ENCODE data around the gene ICOSLG.
A peak's percentile ranks its signal among the peaks of the same experiment; 100 is the strongest.
"Not testable (repeated sequence)": the region's sequence is repeated elsewhere in the genome, so short reads cannot be mapped to it uniquely, and the experiment has no call there.

ICOSLG gene

DNA sequence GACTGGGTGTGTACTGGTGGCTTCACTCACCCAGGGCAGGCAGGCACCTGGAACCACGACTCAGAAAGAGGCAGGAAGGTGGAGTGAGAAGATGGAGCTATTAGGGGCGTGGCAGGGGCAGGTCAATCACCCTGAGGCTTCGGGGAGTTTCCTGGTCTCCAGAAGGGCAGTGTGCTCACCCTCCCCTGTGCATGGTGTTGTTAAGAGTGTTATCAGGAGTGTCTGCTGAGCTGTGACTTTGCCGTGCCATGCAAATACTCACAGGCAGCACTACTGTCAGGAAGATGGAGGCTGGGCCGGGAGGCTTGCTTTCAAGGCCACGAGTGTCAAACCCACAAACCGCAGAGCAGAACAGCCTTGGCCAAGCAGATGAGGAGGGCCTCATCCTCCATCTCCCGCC lies 22.3 kb downstream of the ICOSLG start:
- not testable (repeated sequence) for DNase-seq

DNA sequence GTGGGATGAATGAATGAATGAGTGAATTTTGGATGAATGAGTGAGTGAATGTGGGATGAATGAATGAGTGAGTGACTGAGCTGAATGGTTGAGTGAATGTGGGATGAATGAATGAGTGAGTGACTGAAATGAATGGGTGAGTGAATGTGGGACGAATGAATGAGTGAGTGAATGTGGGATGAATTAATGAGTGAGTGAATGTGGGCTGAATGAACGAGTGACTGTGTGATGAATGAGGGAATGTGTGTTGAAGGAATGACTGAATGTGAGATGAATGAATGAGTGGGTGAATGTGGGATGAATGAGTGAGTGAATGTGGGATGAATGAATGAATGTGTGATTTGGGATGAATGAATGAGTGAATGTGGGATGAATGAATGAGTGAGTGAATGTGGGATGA lies 28.8 kb downstream of the ICOSLG start:
- not testable (repeated sequence) for DNase-seq

DNA sequence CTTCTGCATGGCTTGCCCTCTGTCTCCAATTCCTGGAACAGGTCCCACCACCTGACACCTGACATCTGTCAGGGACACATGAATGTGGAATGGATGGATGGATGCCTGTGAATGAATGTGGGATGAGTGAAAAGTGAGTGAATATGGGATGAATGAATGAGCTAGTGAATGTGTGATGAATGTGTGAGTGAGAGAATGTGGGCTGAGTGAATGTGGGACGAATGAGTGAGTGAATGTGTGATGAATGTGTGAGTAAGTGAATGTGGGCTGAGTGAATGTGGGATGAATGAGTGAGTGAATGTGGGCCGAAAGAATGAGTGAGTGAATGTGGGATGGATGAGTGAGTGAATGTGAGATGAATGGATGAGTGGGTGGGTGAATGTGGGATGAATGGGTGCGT lies 29.2 kb downstream of the ICOSLG start:
- not testable (repeated sequence) for DNase-seq

DNA sequence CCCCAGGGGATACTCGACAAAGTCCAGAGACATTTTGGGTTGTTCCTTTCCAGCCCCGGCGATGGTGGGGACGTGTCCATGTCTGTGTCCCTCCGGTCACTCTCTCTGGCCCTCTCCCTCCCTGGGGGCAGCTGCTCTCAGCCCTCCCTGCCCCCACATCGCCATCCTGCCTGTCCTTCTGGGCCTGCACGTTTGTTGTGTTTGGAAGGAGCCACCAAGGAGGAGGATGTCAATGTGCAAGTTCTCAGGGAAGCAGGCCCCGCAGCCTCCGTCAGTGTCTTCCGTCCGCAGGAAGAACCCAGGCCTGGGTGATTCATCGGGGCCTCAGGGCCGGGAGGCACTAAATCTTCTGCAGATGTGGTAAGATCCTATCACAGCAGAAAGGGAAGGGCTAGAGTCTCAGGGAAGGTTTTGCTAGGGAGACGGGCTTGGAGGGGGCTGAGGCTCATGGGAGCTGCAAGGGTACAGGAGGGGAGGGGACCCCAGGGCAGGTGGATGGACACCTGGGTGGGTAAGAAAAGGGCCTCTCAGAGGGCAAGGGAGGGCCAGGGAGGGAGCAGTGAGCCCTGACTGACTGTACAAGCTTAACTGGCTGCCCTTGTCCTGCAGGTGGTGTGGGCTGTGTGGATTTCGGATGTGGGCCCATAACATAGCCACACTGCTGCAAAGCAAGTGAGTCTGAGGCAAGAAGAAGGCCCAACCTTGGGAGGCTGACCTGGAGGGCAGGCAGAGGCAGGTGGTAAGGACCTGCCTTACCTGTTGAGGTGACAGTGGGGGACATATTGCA lies 32.7 kb downstream of the ICOSLG start:
- DNase-seq, result not testable (repeated sequence)

DNA sequence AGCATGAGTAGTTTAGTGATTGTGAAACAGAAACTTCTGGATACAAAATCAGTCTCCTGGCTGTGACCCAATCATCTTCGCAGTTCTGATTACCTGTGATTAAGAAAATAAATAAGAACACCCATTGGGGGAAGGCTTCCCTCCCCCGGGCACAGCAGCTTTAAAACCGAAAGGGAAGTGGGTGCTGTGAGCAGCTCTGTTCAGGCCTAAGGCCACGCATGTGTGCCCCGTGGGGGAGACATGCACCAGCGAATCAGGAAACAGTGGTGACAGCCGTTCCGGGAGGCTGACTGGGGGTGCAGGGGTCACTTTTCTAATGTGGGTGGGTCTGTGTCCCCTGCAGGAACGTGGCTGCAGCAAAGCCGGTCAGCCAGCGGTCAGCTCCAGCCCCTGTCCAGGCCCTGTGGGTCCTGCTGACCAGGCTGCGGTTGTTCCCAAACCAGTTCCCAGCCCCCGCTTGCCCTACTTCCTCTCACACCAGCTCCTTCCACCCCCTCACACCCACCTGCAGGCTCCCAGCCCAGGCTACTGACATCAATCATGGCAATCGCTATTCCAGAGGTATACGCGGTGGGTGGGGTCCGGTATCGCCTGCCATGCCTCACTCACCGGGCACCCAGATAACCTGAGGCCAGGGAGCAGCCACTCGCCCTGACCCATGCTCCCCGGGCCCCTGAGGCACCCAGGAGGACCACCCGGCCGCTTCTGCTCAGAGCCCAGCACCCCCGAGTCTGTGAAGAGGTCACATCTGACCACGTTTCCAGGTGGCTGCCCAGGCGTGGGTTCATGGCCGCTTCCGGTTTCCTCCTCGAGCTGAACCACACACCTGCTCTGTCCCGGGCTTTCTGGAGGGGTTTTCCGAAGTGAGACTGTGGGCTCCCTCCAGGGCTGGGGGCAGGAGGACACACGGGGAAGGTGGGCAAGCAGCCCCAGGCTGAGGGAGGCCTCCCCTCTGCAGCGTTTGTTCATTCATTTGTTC lies 33.8 kb downstream of the ICOSLG start:
- DNase-seq, result not testable (repeated sequence)

DNA sequence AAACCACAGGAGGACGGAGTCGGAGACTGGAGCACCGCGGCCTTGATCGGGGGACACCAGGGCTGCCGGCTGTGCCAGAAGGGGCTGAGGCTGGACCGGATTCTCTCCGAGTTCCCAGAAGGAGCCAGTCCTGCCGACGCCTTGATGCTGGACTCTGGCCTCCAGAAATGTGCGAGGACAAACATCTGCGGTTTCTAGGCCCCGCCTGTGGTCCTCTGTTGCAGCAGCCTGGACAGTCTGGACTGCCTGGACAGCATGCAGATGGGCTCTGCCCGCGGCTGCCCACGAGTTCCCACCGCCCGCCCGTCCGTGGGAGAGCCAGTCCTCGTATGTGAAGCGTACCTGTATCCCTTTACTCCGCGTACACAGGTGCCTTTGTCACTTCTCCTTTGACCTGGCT lies 34.6 kb downstream of the ICOSLG start:
- DNase-seq, result not testable (repeated sequence)

DNA sequence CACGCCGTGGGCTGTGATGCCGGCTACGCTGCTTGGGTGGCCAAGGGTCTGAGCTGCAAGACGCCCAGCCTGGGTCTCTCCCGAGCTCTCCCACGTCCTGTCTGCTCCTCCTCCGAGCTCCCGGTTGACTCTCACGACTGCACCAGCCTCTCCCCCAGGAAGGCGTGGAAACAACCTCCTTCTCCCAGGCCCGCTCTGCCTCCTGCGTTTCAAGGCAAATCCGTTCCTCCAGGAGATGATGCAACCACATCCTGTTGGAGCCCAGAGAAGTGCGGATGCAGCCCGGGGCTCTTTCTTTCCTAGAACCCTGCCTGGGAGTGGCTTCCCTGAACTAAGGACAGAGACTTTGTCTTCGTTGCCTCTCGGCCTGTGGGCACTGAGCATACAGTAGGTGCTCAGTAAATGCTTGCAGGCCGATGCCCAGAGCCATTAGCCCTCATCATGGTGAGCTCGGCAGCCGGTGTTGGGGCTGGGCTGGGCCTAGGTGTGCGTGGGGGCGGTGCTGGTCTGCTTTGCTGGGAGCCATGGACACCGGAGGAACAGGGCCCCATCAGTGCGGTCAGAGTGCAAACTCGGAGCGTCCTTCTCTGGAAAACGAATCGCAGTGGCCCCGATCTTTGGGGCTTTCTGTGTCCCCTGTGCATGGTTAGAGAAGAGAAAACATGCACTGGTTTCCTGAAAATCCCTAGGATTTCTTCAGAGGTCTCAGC lies 38.0 kb downstream of the ICOSLG start:
- DNase-seq, result not testable (repeated sequence)

DNA sequence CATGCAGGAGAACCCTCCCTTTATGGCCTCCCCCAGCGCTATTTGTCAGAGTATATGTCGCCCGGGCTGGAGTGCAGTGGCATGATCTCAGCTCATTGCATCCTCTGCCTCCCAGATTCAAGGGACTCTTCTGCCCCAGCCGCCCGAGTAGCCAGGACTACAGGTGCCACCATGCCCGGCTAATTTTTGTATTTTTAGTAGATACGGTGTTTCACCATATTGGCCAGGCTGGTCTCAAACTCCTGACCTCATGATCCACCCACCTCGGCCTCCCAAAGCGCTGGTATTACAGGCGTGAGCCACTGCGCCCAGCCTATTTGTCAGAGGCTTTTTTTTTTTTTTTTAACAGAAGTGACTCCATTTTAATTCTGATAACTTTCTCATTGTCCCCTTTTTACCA lies 40.7 kb downstream of the ICOSLG start:
- DNase-seq, result not testable (repeated sequence)

DNA sequence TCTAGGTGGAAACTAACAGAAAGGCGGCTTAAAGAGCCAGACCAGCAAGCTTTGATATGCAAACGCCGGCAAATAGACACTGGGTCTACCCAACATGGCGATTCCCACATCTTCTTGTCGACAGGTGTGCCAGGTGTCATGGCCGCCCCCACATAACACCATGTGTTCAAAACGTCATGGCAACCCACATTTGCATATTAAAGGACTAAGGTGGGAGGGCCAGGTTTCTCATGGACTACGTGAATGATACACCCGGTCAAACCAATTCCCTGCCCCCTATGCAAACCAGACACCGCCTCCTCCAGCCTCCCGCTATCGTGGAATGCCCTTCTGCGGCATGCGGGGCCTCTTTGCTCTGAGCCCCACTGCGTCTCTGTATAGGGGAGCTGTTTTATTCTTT lies 41.3 kb downstream of the ICOSLG start:
- DNase-seq, result no peak

DNA sequence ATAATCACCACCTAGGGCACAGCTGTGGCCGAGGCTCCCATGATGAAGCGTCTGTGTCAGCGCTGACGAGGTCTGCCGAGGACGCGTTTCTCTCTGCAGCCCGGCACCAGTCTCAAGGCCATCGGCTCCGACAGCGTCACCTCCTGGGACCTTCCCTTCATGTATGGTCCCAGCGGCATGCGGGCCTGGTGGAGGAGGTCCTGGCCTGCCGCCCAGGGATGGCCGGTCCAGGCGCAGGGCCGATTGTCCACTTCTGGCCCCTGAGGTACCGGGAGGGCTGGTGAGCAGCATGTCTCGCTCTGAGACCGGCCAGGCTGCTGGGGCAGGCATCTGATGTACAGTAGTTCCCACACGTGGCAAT lies 43.6 kb downstream of the ICOSLG start:
- not testable (repeated sequence) for DNase-seq

DNA sequence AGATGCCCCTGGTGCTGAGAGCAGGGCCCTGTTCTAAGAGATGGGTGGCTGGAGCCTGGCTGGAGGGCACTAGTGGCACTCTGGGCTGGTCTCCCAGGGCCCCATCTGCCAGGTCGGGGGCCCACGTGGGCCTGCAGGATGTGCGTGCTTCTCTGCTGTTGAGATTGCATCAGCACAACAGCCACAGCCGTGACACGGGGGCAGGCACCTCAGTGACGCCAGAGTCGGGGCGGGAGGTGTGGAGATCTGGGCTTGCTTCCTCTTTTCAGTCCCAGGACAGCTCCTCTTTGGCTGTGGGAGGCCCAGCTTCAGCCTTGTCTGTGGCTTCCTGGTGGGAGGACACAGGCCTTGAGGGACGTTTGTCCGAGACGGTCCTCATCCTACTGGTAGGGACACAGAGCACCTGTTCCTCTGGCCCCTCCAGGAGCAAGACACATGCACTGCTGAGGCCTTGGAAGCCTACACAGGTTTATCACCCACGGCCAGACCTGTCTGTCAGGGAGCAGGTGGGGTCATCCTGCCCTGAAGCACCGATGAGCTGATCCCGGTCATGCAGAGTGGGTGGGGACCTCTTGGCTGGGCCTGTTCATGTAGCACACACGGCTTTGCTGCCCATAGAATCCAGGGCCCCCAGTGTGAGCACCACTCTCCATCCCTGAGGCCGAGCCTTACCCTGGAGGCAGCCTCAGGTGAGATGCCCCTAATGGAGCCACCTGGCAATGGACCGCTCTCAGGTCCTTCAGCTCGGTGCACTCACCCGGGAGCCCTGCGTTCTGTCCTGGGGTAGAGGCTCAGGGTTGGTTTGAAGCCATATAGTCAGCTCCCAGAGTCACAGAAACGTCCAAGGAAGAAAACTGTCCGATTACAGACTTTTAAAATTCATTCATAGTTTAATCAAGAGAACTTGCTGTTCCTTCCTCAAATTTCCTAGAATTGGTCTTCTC lies 44.3 kb downstream of the ICOSLG start:
- peak; percentile 40 to 61 for DNase-seq

DNA sequence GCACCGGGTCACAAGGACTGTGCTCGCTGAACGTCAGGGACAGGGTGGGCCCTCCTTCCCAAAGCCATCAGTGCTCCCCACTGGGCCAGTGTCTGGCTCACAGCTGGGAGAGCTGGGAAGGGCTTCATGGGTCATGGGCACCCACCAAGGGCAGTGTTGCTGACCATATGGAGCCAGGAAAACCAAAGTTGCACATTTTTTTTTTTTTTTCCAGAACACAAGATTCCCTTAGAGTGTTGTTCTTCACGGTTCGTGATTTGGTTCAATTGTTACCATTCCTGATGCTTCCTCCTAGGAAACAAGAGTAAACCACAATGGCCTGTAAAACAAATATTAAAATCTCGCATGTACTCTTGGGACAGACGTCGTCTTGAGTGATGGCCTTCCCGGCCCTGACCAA lies 45.9 kb downstream of the ICOSLG start:
- DNase-seq, result not testable (repeated sequence)

DNA sequence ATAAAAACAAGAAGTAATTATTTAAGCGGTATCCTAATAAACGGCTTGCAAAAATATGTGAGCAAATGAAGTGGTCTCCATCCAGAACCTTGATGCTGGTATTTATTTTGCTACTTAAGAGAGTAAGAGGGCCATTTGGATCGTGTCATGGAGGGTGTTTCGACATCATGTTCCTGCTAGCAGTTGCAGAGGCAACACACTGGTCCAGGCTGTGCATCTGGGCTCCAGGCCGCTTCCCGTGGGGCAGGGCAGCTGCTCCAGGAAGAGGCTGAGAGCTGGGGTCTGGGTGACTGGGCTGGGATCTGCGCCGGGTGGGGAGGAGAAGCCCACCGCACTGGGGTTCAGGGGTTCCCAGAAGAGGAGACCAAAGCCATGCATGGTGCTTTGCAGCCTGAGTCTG lies 46.3 kb downstream of the ICOSLG start:
- DNase-seq, result not testable (repeated sequence)

DNA sequence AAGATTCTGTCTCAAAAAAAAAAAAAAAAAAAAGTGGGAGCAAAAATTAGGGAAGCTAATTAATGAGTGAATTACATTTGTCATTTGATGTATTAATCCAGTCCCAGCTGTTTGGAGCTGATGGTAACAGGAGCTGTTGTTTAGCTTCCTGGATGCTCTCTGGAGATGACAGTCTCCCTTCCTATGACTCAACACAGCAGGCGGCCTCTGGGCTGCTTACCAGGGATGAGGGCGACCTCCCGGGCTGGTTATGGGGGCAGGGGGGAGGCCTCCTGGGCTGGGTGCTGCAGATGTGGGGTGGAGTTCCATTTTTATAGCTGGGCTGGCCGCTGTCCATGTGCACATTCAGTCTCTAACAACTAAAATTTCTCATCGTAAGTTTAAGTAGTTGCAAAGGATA lies 47.6 kb downstream of the ICOSLG start:
- DNase-seq, result not testable (repeated sequence)

DNA sequence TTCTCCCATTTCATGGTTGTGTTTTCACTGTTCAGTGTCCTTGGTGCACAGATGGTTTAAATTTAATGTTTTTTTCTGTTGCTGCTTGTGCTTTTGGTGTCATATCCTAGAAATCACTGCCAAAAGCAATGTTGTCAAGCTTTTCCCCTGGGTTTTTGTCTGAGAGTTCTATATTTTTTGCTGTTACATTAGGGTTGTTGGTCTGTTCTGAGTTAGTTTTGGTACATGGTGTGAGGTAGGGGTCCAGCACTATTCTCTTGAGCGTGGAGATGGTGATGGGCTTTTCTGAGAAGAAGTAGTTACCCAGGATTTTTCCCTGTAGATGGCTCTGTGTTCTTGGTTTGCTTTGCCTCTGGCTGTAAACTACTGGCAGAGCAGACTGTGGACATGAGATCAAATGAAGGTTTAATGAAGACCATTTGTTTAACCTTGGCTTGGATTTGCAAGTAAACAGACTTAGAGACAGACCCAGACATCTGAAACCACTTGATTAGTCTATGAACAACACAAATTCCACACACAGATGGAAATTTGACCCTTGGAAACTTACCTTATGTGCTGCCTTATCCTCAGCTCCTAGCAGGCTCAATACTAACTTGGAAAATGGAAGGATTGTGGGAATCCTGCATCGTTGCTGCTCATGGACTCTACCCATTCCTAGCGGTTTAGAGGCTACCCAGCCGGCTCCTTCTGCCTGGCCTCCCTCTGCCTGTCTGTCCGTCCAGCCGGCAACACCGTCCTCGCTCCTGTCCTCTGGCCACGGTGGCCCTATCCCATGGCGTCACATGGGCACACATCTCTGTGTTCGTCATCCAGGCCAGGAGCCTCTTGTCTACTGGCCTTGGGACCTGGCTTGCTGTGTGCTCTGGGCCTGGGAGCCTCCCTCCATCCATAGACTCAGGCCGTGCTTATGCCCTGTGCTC lies 50.1 kb downstream of the ICOSLG start:
- DNase-seq, result not testable (repeated sequence)

DNA sequence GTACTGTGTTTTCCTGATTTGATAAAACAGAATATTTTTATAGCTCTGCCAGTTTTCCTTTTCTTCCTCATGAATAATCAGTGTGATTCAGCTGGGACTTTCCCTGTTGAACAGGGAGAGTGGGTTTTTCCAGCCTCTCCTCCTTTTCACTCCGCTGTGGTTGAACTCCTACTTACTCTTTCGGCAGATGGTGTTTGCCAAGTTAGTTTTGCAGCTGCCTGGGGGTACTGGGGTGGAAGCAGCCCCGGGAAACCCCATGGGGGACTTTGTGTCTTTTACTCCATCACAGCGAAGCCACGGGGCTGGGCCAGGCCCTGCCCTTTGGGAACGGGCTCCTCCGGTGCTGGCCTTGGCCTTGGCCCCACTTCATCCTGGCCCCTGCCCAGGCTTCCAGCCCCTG lies 55.9 kb downstream of the ICOSLG start:
- DNase-seq, result not testable (repeated sequence)

DNA sequence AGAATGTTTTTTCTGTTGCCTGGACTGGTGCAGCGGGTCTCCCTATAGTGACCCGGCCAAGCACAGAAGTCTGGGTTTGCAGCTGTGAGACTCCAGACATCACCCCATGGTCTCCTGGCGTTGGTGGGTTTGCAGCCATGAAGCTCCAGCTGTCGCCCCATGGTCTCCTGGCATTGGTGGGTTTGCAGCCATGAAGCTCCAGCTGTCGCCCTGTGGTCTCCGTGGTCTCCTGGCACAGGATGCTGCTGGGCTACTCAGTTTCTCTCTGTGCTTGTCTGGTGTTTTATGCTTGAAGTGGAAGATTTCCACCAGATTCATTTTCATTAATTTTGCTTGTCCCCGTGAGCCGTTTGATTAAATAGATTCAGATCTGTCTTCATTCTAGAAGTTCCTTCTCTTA lies 58.5 kb downstream of the ICOSLG start:
- not testable (repeated sequence) for DNase-seq

DNA sequence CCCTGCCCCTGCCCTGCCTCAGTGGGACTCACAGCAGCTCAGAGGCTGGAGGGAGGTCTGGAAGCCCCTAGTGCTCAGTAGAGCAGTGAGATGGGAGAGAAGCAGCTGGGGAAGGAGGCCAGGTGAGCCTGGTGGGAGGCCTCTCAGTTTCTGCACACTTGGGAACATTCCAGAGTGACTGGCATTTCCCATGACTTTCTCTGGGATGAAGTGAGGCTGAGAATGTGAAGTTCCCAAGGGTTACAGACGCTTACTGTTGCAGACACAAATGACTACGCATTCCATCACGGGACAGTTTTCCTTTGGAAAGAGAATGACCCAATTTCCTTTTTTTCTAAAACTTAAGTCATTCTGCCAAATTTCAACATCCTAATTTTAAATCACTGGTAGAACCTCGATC lies 59.2 kb downstream of the ICOSLG start:
- DNase-seq, result not testable (repeated sequence)

DNA sequence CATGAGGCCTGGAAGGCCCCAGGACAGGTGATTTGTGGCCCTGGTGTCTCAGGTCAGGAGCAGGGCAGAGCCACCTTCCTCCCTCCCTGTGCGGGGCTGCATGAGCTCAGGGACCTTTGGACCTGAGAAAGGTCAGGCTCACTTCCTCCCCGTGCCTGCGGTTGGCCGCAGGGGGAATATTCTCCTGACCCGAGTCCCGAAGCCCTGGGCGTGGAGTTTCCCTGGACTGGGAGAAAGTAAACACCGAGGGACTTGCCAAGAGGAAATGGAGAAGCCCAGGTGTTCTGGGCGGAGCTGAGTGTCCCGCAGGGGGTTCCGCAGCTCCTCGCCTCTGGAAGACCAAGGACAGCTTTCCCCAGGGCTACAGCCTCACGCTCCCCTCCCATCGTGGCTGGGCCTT lies 64.6 kb downstream of the ICOSLG start:
- not testable (repeated sequence) for DNase-seq

DNA sequence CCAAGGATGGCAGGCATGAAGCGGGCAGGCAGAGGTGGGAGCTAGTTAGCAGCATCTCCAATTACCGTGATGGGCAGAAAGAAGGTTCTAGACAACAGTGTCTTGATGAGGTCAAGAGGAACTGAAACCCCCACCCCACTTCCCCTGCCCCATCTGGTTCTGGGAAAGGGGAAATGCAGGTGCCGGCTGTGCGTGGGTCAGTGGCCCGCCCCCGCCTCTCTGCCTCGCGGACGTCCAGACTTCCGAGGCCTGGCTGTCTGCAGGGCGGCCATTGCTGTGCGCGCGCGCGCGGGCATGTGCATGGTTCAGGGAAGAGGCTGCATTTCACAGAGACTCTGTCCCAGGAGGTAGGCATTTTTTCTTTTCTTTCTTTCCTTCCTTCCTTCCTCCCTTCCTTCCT lies 65.6 kb downstream of the ICOSLG start:
- not testable (repeated sequence) for DNase-seq

Measured in Kasumi-1 (cell line).